ENCODE results near the gene C1D. TPM values are rescaled to one million over a fixed set of nuclear protein-coding genes. Genes with fewer than 3 reads are reported as not detected.
A peak's percentile ranks its signal among the peaks of the same experiment; 100 is the strongest.

C1D gene
- polyA plus RNA-seq, 1 donor from 2014 or later = 53.0 TPM

DNA sequence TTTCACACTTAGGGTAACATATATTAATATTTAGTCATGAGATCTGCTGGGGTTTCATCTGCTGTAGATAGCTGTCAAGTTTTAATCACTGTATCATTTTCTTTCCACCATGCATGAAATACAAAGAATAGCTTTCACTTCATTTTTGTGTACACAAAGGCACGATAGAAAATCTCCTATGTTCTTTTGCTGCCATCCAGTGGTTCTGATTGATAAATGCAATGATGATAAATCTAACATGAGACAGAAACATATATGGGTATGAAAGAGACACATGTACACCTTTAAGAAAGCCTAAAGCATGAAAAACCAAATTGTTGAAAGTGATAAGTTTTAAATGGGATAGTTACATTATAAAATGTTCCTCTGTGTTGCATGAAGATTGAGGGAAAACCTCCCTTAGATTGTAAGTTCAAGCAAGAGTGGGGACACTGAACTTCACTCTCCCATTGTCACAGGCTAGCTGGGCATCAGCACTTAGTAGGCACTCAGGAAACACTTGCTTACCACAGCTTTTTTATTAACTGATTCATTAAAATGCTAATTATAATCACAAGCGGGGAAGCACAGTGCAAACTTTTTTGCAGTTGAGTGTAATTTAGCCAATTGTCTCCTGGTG is 31.2 kb downstream of the C1D start:
- H3K27ac ChIP-seq (ENCODE audit: low read length) = peak overlapping the region; percentile 20
- H3F3A ChIP-seq (ENCODE audit: insufficient read depth, low read length, poor library complexity, severe bottlenecking) = no peaks in the 10 kb centered on the region
- no peak overlapping the region for H3K9ac ChIP-seq (ENCODE audit: low read length)
- no peak overlapping the region for H3K4me2 ChIP-seq (ENCODE audit: low read length)
- no peaks in the 10 kb centered on the region for H3K9me3 ChIP-seq (ENCODE audit: low read length)
- no peak overlapping the region for H3K4me3 ChIP-seq (ENCODE audit: low read length)
- no peaks in the 10 kb centered on the region for H3K79me2 ChIP-seq (replicated peaks; ENCODE audit: insufficient read depth, low read length)
- TF ChIP-seq CTCF (IDR thresholded peaks at IDR 0.05; ENCODE audit: poor library complexity, severe bottlenecking) (peak; percentile 94), POLR2AphosphoS5 (IDR thresholded peaks at IDR 0.05) (no peak), TAF1 (IDR thresholded peaks at IDR 0.05; ENCODE audit: low read depth) (no peak), EZH2 (IDR thresholded peaks at IDR 0.05; ENCODE audit: borderline replicate concordance, insufficient read depth, low read length, poor library complexity, severe bottlenecking) (no peak), SMC3 (conservative IDR thresholded peaks at IDR 0.05; ENCODE audit: poor library complexity) (peak; percentile 94), RAD21 (conservative IDR thresholded peaks at IDR 0.05) (peak; percentile 97), MXI1 (conservative IDR thresholded peaks at IDR 0.05; ENCODE audit: poor library complexity, severe bottlenecking) (no peak), EP300 (conservative IDR thresholded peaks at IDR 0.05; ENCODE audit: poor library complexity, severe bottlenecking) (no peak)
- TF ChIP-seq, protein P1, sequence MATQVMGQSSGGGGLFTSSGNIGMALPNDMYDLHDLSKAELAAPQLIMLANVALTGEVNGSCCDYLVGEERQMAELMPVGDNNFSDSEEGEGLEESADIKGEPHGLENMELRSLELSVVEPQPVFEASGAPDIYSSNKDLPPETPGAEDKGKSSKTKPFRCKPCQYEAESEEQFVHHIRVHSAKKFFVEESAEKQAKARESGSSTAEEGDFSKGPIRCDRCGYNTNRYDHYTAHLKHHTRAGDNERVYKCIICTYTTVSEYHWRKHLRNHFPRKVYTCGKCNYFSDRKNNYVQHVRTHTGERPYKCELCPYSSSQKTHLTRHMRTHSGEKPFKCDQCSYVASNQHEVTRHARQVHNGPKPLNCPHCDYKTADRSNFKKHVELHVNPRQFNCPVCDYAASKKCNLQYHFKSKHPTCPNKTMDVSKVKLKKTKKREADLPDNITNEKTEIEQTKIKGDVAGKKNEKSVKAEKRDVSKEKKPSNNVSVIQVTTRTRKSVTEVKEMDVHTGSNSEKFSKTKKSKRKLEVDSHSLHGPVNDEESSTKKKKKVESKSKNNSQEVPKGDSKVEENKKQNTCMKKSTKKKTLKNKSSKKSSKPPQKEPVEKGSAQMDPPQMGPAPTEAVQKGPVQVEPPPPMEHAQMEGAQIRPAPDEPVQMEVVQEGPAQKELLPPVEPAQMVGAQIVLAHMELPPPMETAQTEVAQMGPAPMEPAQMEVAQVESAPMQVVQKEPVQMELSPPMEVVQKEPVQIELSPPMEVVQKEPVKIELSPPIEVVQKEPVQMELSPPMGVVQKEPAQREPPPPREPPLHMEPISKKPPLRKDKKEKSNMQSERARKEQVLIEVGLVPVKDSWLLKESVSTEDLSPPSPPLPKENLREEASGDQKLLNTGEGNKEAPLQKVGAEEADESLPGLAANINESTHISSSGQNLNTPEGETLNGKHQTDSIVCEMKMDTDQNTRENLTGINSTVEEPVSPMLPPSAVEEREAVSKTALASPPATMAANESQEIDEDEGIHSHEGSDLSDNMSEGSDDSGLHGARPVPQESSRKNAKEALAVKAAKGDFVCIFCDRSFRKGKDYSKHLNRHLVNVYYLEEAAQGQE (IDR thresholded peaks at IDR 0.05; ENCODE audit: borderline replicate concordance) = no peak
- no peaks in the 10 kb centered on the region for H3K36me3 ChIP-seq (ENCODE audit: insufficient read depth, low read length)
- H2AFZ ChIP-seq (ENCODE audit: low read depth, low read length) = no peak overlapping the region
- H3K9me2 ChIP-seq (ENCODE audit: insufficient read depth, low read length) = no peaks in the 10 kb centered on the region
- no peaks in the 10 kb centered on the region for H3K27me3 ChIP-seq (ENCODE audit: insufficient read depth, low read depth, low read length)
- H4K20me1 ChIP-seq (ENCODE audit: insufficient read depth) = no peaks in the 10 kb centered on the region

DNA sequence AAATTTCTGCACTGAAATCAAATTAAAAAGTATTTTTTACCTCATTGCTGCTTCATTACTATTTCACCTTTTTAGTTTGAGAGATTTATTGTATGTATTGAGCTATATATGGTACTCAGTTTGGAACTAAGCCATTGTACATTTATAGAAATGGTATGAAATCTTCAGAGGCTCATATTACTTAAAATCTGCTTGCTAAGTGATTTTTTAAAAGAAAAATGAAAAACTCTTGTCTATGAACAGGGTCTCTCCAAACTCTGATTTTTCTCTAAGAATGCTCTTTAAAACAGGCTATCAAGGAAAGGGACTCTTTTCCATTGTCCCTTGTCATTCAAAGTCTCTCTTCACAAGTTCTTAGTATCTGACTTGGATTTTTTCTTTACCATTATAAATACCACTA is 31.8 kb downstream of the C1D start:
- Histone ChIP-seq H3K4me2 (ENCODE audit: low read length) (no peak overlapping the region), H3K9ac (ENCODE audit: low read length) (no peak overlapping the region), H3K27ac (ENCODE audit: low read length) (peak overlapping the region; percentile 20), H3K9me3 (ENCODE audit: low read length) (no peaks in the 10 kb centered on the region), H2AFZ (ENCODE audit: low read depth, low read length) (no peak overlapping the region), H3K79me2 (replicated peaks; ENCODE audit: insufficient read depth, low read length) (no peaks in the 10 kb centered on the region), H3K36me3 (ENCODE audit: insufficient read depth, low read length) (no peaks in the 10 kb centered on the region), H3F3A (ENCODE audit: insufficient read depth, low read length, poor library complexity, severe bottlenecking) (no peaks in the 10 kb centered on the region), H3K9me2 (ENCODE audit: insufficient read depth, low read length) (no peaks in the 10 kb centered on the region), H3K4me3 (ENCODE audit: low read length) (no peak overlapping the region), H3K27me3 (ENCODE audit: insufficient read depth, low read depth, low read length) (no peaks in the 10 kb centered on the region), H4K20me1 (ENCODE audit: insufficient read depth) (no peaks in the 10 kb centered on the region)
- TF ChIP-seq CTCF (IDR thresholded peaks at IDR 0.05; ENCODE audit: poor library complexity, severe bottlenecking) (no peak), SMC3 (conservative IDR thresholded peaks at IDR 0.05; ENCODE audit: poor library complexity) (no peak), RAD21 (conservative IDR thresholded peaks at IDR 0.05) (no peak), TAF1 (IDR thresholded peaks at IDR 0.05; ENCODE audit: low read depth) (no peak), EZH2 (IDR thresholded peaks at IDR 0.05; ENCODE audit: borderline replicate concordance, insufficient read depth, low read length, poor library complexity, severe bottlenecking) (no peak), POLR2AphosphoS5 (IDR thresholded peaks at IDR 0.05) (no peak)
- TF ChIP-seq, protein P1 (IDR thresholded peaks at IDR 0.05; ENCODE audit: borderline replicate concordance) = no peak

All from neural cell (in vitro differentiated cells).